HEK293T (cell line): ENCODE measurements around the gene DRICH1.
"Not testable (repeated sequence)": the region's sequence is repeated elsewhere in the genome, so short reads cannot be mapped to it uniquely, and the experiment has no call there.

Experiments
- CTCF ChIA-PET: fragments of 350-600 bp; formaldehyde crosslinking; extraction: SDS; loops from one replicate; lab custom pipeline; 2021; ENCODE audit warnings: antibody characterized with exemption, inconsistent platforms; lab: Yijun Ruan, JAX
- POLR2A ChIA-PET: fragments of 350-600 bp; formaldehyde crosslinking; extraction: SDS; loops from one replicate; lab custom pipeline; 2020; ENCODE audit warnings: antibody characterized with exemption, inconsistent platforms; lab: Yijun Ruan, JAX
- DNase-seq: peaks from one replicate; pipeline ENCODE4 v3.0.0; 2012; ENCODE audit warnings: mixed read lengths; ENCODE audit errors: extremely low spot score
- ARNT ChIP-seq: fragments of 450-650 bp; IDR thresholded peaks from 2 replicates; pipeline ENCODE4 v1.6.1; 2017; ENCODE audit warnings: mild to moderate bottlenecking
- BHLHE40 ChIP-seq: fragments of 450-650 bp; IDR thresholded peaks from 2 replicates; pipeline ENCODE4 v1.6.1; 2016; ENCODE audit warnings: mild to moderate bottlenecking, moderate library complexity, borderline replicate concordance
- CTBP1 ChIP-seq: fragments of 450-650 bp; IDR thresholded peaks from 2 replicates; pipeline ENCODE4 v1.6.1; 2016; ENCODE audit warnings: borderline replicate concordance
- ELF4 ChIP-seq: fragments of 450-650 bp; IDR thresholded peaks from 2 replicates; pipeline ENCODE4 v1.6.1; 2017; ENCODE audit warnings: antibody characterized with exemption
- FOXA1 ChIP-seq: fragments of 450-650 bp; IDR thresholded peaks from 2 replicates; pipeline ENCODE4 v1.6.1; 2016; ENCODE audit warnings: mild to moderate bottlenecking
- FOXK2 ChIP-seq: fragments of 450-650 bp; IDR thresholded peaks from 2 replicates; pipeline ENCODE4 v1.6.1; 2016; ENCODE audit warnings: mild to moderate bottlenecking
- FOXM1 ChIP-seq: fragments of 450-650 bp; IDR thresholded peaks from 2 replicates; pipeline ENCODE4 v1.6.1; 2017; ENCODE audit warnings: mild to moderate bottlenecking, borderline replicate concordance
- HDGF ChIP-seq: fragments of 450-650 bp; IDR thresholded peaks from 2 replicates; pipeline ENCODE4 v1.6.1; 2017; ENCODE audit warnings: antibody characterized with exemption, borderline replicate concordance
- L3MBTL2 ChIP-seq: fragments of 450-650 bp; conservative IDR thresholded peaks from 2 replicates; pipeline ENCODE4 v1.6.1; 2016; ENCODE audit warnings: mild to moderate bottlenecking
- LEF1 ChIP-seq: fragments of 450-650 bp; IDR thresholded peaks from 2 replicates; pipeline ENCODE4 v1.6.1; 2017; ENCODE audit warnings: mild to moderate bottlenecking, borderline replicate concordance
- NFRKB ChIP-seq: fragments of 450-650 bp; IDR thresholded peaks from 2 replicates; pipeline ENCODE4 v1.6.1; 2016; ENCODE audit warnings: mild to moderate bottlenecking, moderate library complexity
- PKNOX1 ChIP-seq: fragments of 450-650 bp; IDR thresholded peaks from 2 replicates; pipeline ENCODE4 v1.6.1; 2016
- SP1 ChIP-seq: fragments of 450-650 bp; IDR thresholded peaks from 2 replicates; pipeline ENCODE4 v1.6.1; 2017
- SUZ12 ChIP-seq: fragments of 450-650 bp; IDR thresholded peaks from 2 replicates; pipeline ENCODE4 v1.6.1; 2016; ENCODE audit warnings: mild to moderate bottlenecking
- TARDBP ChIP-seq: fragments of 450-650 bp; IDR thresholded peaks from 2 replicates; pipeline ENCODE4 v1.6.1; 2016
- ZNF384 ChIP-seq: fragments of 450-650 bp; IDR thresholded peaks from 2 replicates; pipeline ENCODE4 v1.6.1; 2016

DRICH1 gene

GRCh38 chr22:23562186-23562585 lies 69.9 kb downstream of the DRICH1 start:
- ChIA-PET POLR2A (no interaction called here), CTCF (no interaction called here)
- TF ChIP-seq NFRKB (no peak), SUZ12 (no peak), LEF1 (no peak), SP1 (no peak), ZNF384 (no peak), ELF4 (no peak), BHLHE40 (no peak), HDGF (no peak), L3MBTL2 (no peak), PKNOX1 (no peak), TARDBP (no peak), FOXK2 (no peak), FOXM1 (no peak), FOXA1 (no peak), ARNT (no peak), CTBP1 (no peak)
- DNase-seq = no peak

GRCh38 chr22:23561025-23561510 lies 71.1 kb downstream of the DRICH1 start:
- POLR2A ChIA-PET, CTCF ChIA-PET, DNase-seq: not testable (repeated sequence)

- CTCF ChIA-PET, DNase-seq, POLR2A ChIA-PET: not testable (repeated sequence)
Observed at GRCh38 chr22:23560215-23560614, 71.9 kb downstream of the DRICH1 start.
